Esophagus squamous epithelium (tissue), 4 donors: ENCODE results near the gene LRRC30.

ENCODE experiments used
- CTCF ChIP-seq, 6 experiments: fragments of 450-650 bp in 4 of 6; fragments of 200-600 bp in 2 of 6; sonication (generic) in 2 of 6; IDR thresholded peaks; one replicate each; pipeline ENCODE4 v1.5.1; 2016 to 2019; ENCODE audit warnings: antibody characterized with exemption in 6 of 6, mild to moderate bottlenecking in 4 of 6, moderate library complexity in 4 of 6
- POLR2A ChIP-seq, 4 donors: fragments of 450-650 bp; IDR thresholded peaks; one replicate each; pipeline ENCODE4 v1.6.1; 2017; ENCODE audit warnings: antibody characterized with exemption in 4 of 4, mild to moderate bottlenecking in 4 of 4, moderate library complexity in 3 of 4

GRCh38 chr18:7257426-7257740, 26.5 kb downstream of the LRRC30 start:
- TF ChIP-seq CTCF (IDR thresholded peaks at IDR 0.05) (no peak), POLR2A (IDR thresholded peaks at IDR 0.05) (no peak)
